NCI-H82 treated with DMSO at 0.1 percent for 48 hours (cell line): ENCODE measurements around the gene HELZ2.
"Not testable (repeated sequence)": the region's sequence is repeated elsewhere in the genome, so short reads cannot be mapped to it uniquely, and the experiment has no call there.

Experiments
- DNase-seq: peaks from one replicate; lab custom pipeline; 2025; ENCODE audit not compliant: unreplicated experiment; lab: John Stamatoyannopoulos, UW

HELZ2 gene

GRCh38 chr20:63574156-63574828, at the start of gene HELZ2:
TSS of gene HELZ2 (minus strand) at chr20:63574239. CDS start at chr20:63572385, 1,854 bp downstream.
- no peak for DNase-seq

- DNase-seq: no peak
These were observed 48.7 kb upstream of the HELZ2 start for GRCh38 chr20:63622732-63623131.

- no peak for DNase-seq
These were observed 48.1 kb upstream of the HELZ2 start for GRCh38 chr20:63622096-63622495.

- DNase-seq: no peak
These were observed 47.0 kb upstream of the HELZ2 start for GRCh38 chr20:63620991-63621390.

- no peak for DNase-seq
These were observed 45.5 kb upstream of the HELZ2 start for GRCh38 chr20:63619505-63619904.

- no peak for DNase-seq
These were observed 45.0 kb upstream of the HELZ2 start for GRCh38 chr20:63619086-63619485.

- no peak for DNase-seq
These were observed 44.4 kb upstream of the HELZ2 start for GRCh38 chr20:63618291-63618980.

- no peak for DNase-seq
These were observed 43.8 kb upstream of the HELZ2 start for GRCh38 chr20:63617876-63618265.

- no peak for DNase-seq
These were observed 43.2 kb upstream of the HELZ2 start for GRCh38 chr20:63617092-63617875.

GRCh38 chr20:63613863-63614594, 40.0 kb upstream of the HELZ2 start:
- not testable (repeated sequence) for DNase-seq

GRCh38 chr20:63612276-63612931, 38.4 kb upstream of the HELZ2 start:
- no peak for DNase-seq

- no peak for DNase-seq
These were observed 37.6 kb upstream of the HELZ2 start for GRCh38 chr20:63611646-63612045.

- DNase-seq: no peak
These were observed 36.8 kb upstream of the HELZ2 start for GRCh38 chr20:63610581-63611435.

GRCh38 chr20:63606686-63607085, 32.6 kb upstream of the HELZ2 start:
- no peak for DNase-seq

GRCh38 chr20:63602321-63602720, 28.3 kb upstream of the HELZ2 start:
- no peak for DNase-seq

GRCh38 chr20:63601679-63602078, 27.6 kb upstream of the HELZ2 start:
- DNase-seq: not testable (repeated sequence)

GRCh38 chr20:63599396-63600050, 25.5 kb upstream of the HELZ2 start:
- DNase-seq: no peak

GRCh38 chr20:63598479-63599395, 24.7 kb upstream of the HELZ2 start:
- DNase-seq: no peak
